ENCODE measurements around the gene MFRP. TPM values are rescaled to one million over a fixed set of nuclear protein-coding genes. Genes with fewer than 3 reads are reported as not detected.

Gene MFRP
- polyA plus RNA-seq, 1 experiment, result not detected

- no peak for TF ChIP-seq CTCF (IDR thresholded peaks at IDR 0.05; ENCODE audit: low read depth, low read length)
- no peaks in the 10 kb centered on the region for H3K27me3 ChIP-seq (ENCODE audit: control insufficient read depth, insufficient read depth, low read length)
- H3K4me3 ChIP-seq (ENCODE audit: low read depth, low read length), result no peak overlapping the region
- ChIA-PET POLR2A (interaction anchor here (1.5 kb wide), 1 partner anchor 19 kb away, joined by 19 read pairs; no protein-coding TSS in a partner anchor), CTCF (interaction anchor here (1.0 to 8.8 kb wide), 6 partner anchors 21 to 156 kb away, joined by 3 to 161 read pairs (median 4); partner anchors contain the start of gene C1QTNF5)
- H3K27ac ChIP-seq (ENCODE audit: low read depth, low read length), result peak overlapping the region; percentile 87
- no peak for DNase-seq (ENCODE audit: low read depth, low spot score)
- H3K9me3 ChIP-seq (ENCODE audit: control insufficient read depth, insufficient read depth, low read length), result no peaks in the 10 kb centered on the region; the same call in 1 of the 2 replicates
Measured at GRCh38 chr11:119318240-119319135, 28.0 kb downstream of the MFRP start.

- H3K27me3 ChIP-seq (ENCODE audit: control insufficient read depth, insufficient read depth, low read length), result no peaks in the 10 kb centered on the region
- H3K27ac ChIP-seq (ENCODE audit: low read depth, low read length), result peak overlapping the region; percentile 87
- no peak for TF ChIP-seq CTCF (IDR thresholded peaks at IDR 0.05; ENCODE audit: low read depth, low read length)
- H3K4me3 ChIP-seq (ENCODE audit: low read depth, low read length), result peak overlapping the region; percentile 43
- no peak for DNase-seq (ENCODE audit: low read depth, low spot score)
- CTCF ChIA-PET, result interaction anchor here (1.0 to 8.8 kb wide), 5 partner anchors 21 to 157 kb away, joined by 3 to 161 read pairs (median 4); partner anchors contain the start of gene C1QTNF5
- no peaks in the 10 kb centered on the region; the same call in 1 of the 2 replicates for H3K9me3 ChIP-seq (ENCODE audit: control insufficient read depth, insufficient read depth, low read length)
- POLR2A ChIA-PET, result interaction anchor here (0.6 to 2.6 kb wide), 6 partner anchors 9 to 261 kb away, joined by 3 to 32 read pairs (median 4); partner anchors contain the start of genes DPAGT1 and RNF26
Measured at GRCh38 chr11:119317592-119318239, 28.8 kb downstream of the MFRP start.

- peak within 1 kb of the TSS; percentile 87 for H3K27ac ChIP-seq (ENCODE audit: low read depth, low read length)
- no peaks in the 10 kb centered on the region for H3K27me3 ChIP-seq (ENCODE audit: control insufficient read depth, insufficient read depth, low read length)
- no peak for TF ChIP-seq CTCF (IDR thresholded peaks at IDR 0.05; ENCODE audit: low read depth, low read length)
- no peaks in the 10 kb centered on the region; the same call in 1 of the 2 replicates for H3K9me3 ChIP-seq (ENCODE audit: control insufficient read depth, insufficient read depth, low read length)
- H3K4me3 ChIP-seq (ENCODE audit: low read depth, low read length), result peak within 1 kb of the TSS; percentile 71
- ChIA-PET POLR2A (interaction anchor here (0.6 to 2.6 kb wide), 9 partner anchors 9 to 261 kb away, joined by 3 to 32 read pairs (median 4); partner anchors contain the start of genes DPAGT1, HINFP and RNF26), CTCF (interaction anchor here (1.3 to 8.8 kb wide), 4 partner anchors 22 to 158 kb away, joined by 4 to 161 read pairs (median 4); partner anchors contain the start of gene C1QTNF5)
- DNase-seq (ENCODE audit: low read depth, low spot score), result no peak
Measured at GRCh38 chr11:119316729-119317591, 29.5 kb downstream of the MFRP start, which contains the start of gene MCAM. Gene MCAM (minus strand): TSS chr11:119317130. CDS start chr11:119317101, 29 bp downstream.

- POLR2A ChIA-PET, result interaction anchor here (0.7 to 2.6 kb wide), 5 partner anchors 18 to 195 kb away, joined by 3 to 32 read pairs (median 5); partner anchors contain the start of genes HINFP and RNF26
- Histone ChIP-seq H3K9me3 (ENCODE audit: control insufficient read depth, insufficient read depth, low read length) (no peaks in the 10 kb centered on the region; the same call in 1 of the 2 replicates), H3K27me3 (ENCODE audit: control insufficient read depth, insufficient read depth, low read length) (no peaks in the 10 kb centered on the region), H3K27ac (ENCODE audit: low read depth, low read length) (peak overlapping the region; percentile 31), H3K4me3 (ENCODE audit: low read depth, low read length) (peak overlapping the region; percentile 71)
- CTCF ChIA-PET, result interaction anchor here (0.6 to 8.8 kb wide), 6 partner anchors 7 to 61 kb away, joined by 3 to 161 read pairs (median 5); partner anchors contain the start of gene C1QTNF5
- no peak for DNase-seq (ENCODE audit: low read depth, low spot score)
- TF ChIP-seq CTCF (IDR thresholded peaks at IDR 0.05; ENCODE audit: low read depth, low read length), result no peak
Measured at GRCh38 chr11:119316016-119316728, 30.3 kb downstream of the MFRP start.
